Kidney capillary endothelial cell (primary cell): ENCODE results near the gene UPB1.

Source experiments
- DNase-seq: peaks from one replicate; pipeline ENCODE4 v3.0.0-alpha.2; 2018; ENCODE audit warnings: low spot score

UPB1 gene

GRCh38 chr22:24565077-24565476, 69.9 kb downstream of the UPB1 start:
- DNase-seq, result no peak

GRCh38 chr22:24566899-24567511, 71.9 kb downstream of the UPB1 start:
- DNase-seq, result no peak

GRCh38 chr22:24567668-24568067, 72.5 kb downstream of the UPB1 start:
- no peak for DNase-seq

GRCh38 chr22:24571266-24571665, 76.1 kb downstream of the UPB1 start:
- DNase-seq, result no peak

- DNase-seq, result no peak
These were observed 81.6 kb downstream of the UPB1 start for GRCh38 chr22:24576778-24577177.
